ENCODE measurements around the gene DNM3. TPM values are rescaled to one million over a fixed set of nuclear protein-coding genes. Genes with fewer than 3 reads are reported as not detected.
A peak's percentile ranks its signal among the peaks of the same experiment; 100 is the strongest.
"Not testable (repeated sequence)": the region's sequence is repeated elsewhere in the genome, so short reads cannot be mapped to it uniquely, and the experiment has no call there.

The DNM3 gene
- total and polyA plus RNA-seq, 9 donors = 2.2 to 7.0 (median 3.9) TPM

DNA sequence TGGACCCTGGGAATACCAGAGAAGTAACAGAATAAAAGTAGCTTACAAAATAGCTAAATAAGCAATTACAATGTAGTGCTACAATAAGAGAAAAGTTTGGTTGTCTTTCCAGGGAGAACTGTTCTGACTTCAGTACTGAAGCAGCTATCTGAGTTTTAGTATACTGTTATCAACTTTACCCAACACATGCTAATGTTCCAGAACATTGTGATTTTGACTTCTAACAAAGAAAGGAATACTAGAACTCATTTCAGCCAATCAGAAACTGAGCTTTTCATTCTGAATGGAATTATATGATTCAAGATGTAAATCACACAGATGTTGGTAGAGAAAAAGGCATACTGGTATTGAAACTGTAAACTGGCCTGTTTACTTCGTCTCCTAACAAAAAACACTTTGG lies 579.1 kb downstream of the DNM3 start, which contains the start of gene C1orf105:
Gene C1orf105 (plus strand): TSS at position 301 of the 400 bp plus-strand sequence. CDS start 201 bp downstream, outside the sequence.
- no CpG with 5 or more reads among the region's 1 CpG for WGBS (ENCODE audit: insufficient coverage)
- peaks cover 5% of the 10 kb centered on the region for H3K4me1 ChIP-seq (ENCODE audit: control insufficient read depth, insufficient read depth, low read length)

DNA sequence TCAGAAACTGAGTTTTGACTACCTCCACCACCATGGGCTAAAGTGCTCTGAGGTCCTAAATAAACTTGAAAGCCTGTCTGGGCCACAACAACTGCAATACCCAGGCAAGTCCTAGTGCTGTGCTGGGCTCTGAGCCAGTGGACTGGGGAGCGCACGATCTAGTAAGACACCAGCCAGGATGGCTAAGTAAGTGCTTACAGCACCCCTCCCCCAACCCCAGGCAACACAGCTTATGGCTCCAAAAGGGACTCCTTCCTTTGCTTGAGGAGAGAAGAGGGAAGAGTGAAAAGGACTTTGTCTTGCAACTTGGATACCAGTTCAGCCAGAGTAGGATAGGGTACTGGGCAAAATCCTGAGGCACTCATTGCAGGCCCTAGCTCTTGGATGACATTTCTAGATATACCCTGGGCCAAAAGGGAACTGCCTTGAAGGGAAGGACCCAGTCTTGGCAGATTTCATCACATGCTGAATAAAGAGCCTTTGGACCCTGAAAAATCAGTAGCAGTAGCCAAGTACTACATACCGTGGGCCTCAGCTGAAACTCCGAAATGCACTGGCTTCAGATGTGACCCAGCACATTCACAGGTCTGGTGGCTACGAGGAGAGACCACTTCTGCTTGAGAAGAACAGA lies 580.8 kb downstream of the DNM3 start:
- DNase-seq = no peak
- peaks cover 5% of the 10 kb centered on the region for H3K4me1 ChIP-seq (ENCODE audit: control insufficient read depth, insufficient read depth, low read length)
- no peaks in the 10 kb centered on the region for H3K27me3 ChIP-seq (ENCODE audit: control insufficient read depth, insufficient read depth, low read length)
- no peaks in the 10 kb centered on the region for H3K9me3 ChIP-seq (replicated peaks; ENCODE audit: control insufficient read depth, low read depth, low read length)
- H3K36me3 ChIP-seq (ENCODE audit: control insufficient read depth, insufficient read depth, low read length) = no peaks in the 10 kb centered on the region
- no peak overlapping the region for H3K4me3 ChIP-seq (ENCODE audit: low read length)
- WGBS (ENCODE audit: insufficient coverage) = 86% methylated on average over 3 of the region's 5 CpGs
- H3K27ac ChIP-seq (ENCODE audit: low read length) = no peak overlapping the region

More for the DNA sequence above, 579.1 kb downstream of the DNM3 start, which contains the start of gene C1orf105:
- no peak within 1 kb of the TSS for H3K27ac ChIP-seq (ENCODE audit: low read length)
- H3K36me3 ChIP-seq (ENCODE audit: control insufficient read depth, insufficient read depth, low read length) = no peaks in the 10 kb centered on the region
- H3K27me3 ChIP-seq (ENCODE audit: control insufficient read depth, insufficient read depth, low read length) = no peaks in the 10 kb centered on the region
- no peak within 1 kb of the TSS for H3K4me3 ChIP-seq (ENCODE audit: low read length)
- DNase-seq = no peak
- H3K9me3 ChIP-seq (replicated peaks; ENCODE audit: control insufficient read depth, low read depth, low read length) = no peaks in the 10 kb centered on the region

DNA sequence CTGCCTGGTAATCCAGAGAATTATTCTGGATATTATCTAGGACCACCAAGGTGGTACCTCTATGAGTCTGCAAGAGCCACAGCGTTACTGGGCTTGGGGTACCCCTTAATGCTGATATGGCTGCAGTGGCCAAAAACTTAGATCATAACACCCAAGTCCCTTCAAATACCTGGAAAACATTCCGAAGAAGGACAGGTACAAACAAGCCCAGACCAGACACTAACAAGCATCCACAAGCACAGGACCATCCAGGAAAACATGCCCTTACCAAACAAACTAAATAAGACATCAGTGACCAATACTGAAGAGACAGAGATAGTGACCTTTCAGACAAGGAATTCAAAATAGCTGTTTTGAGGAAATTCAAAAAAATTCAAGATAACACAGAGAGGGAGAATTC lies 582.0 kb downstream of the DNM3 start:
- H3K27ac ChIP-seq (ENCODE audit: low read length) = no peak overlapping the region
- no peaks in the 10 kb centered on the region for H3K36me3 ChIP-seq (ENCODE audit: control insufficient read depth, insufficient read depth, low read length)
- WGBS (ENCODE audit: insufficient coverage) = 100% methylated on average over 1 of the region's 2 CpGs
- H3K27me3 ChIP-seq (ENCODE audit: control insufficient read depth, insufficient read depth, low read length) = no peaks in the 10 kb centered on the region
- peaks cover 5% of the 10 kb centered on the region for H3K4me1 ChIP-seq (ENCODE audit: control insufficient read depth, insufficient read depth, low read length)
- no peak for DNase-seq
- no peaks in the 10 kb centered on the region for H3K9me3 ChIP-seq (replicated peaks; ENCODE audit: control insufficient read depth, low read depth, low read length)
- H3K4me3 ChIP-seq (ENCODE audit: low read length) = no peak overlapping the region

DNA sequence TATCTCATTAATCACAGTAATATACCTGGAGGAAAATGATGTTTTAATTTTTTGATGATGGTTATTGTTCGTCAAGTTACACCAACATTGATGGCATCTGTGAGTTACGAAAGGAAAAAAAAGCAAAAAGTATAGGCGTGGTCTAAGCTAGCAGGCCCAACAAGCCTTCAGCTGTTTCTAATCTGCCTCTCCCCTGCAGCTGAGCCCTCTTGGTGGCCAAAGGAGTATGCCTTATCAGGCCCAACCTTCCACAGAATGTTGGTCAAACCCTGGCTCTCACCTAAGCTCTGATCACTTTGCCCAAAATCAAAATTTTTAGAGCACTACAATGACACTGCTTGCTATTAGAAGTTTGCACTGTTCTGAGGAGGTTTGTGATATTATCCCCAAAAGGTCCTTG lies 584.0 kb downstream of the DNM3 start:
- Histone ChIP-seq H3K27ac (ENCODE audit: low read length) (no peak overlapping the region), H3K27me3 (ENCODE audit: control insufficient read depth, insufficient read depth, low read length) (no peaks in the 10 kb centered on the region), H3K36me3 (ENCODE audit: control insufficient read depth, insufficient read depth, low read length) (no peaks in the 10 kb centered on the region), H3K4me3 (ENCODE audit: low read length) (no peak overlapping the region), H3K9me3 (replicated peaks; ENCODE audit: control insufficient read depth, low read depth, low read length) (no peaks in the 10 kb centered on the region), H3K4me1 (ENCODE audit: control insufficient read depth, insufficient read depth, low read length) (peaks cover 5% of the 10 kb centered on the region)
- DNase-seq = no peak
- WGBS (ENCODE audit: insufficient coverage) = 100% methylated on average over 3 of the region's 3 CpGs

DNA sequence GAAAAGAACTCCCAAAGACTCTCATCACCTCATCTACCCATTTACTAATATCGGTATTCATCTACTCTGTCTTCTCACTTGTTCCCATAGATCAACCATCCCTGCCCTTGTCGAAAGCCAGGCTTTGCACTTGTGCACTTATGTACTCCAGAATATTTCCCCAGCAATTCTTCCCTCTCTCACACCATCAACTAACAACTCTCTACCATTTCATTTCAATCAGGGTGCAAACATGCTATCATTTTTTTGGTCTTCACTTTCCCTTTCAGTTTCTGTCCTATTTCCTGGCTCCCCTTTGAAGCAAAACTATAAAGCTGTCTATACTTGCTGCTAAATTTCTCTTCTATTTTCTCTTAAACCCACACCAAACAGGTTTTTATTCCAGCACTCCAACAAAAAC lies 585.9 kb downstream of the DNM3 start:
- H3K4me3 ChIP-seq (ENCODE audit: low read length) = no peak overlapping the region
- peaks cover under 1% of the 10 kb centered on the region for H3K4me1 ChIP-seq (ENCODE audit: control insufficient read depth, insufficient read depth, low read length)
- no peaks in the 10 kb centered on the region for H3K36me3 ChIP-seq (ENCODE audit: control insufficient read depth, insufficient read depth, low read length)
- no peak overlapping the region for H3K27ac ChIP-seq (ENCODE audit: low read length)
- 78% methylated on average over 2 of the region's 2 CpGs for WGBS (ENCODE audit: insufficient coverage)
- no peaks in the 10 kb centered on the region for H3K9me3 ChIP-seq (replicated peaks; ENCODE audit: control insufficient read depth, low read depth, low read length)
- H3K27me3 ChIP-seq (ENCODE audit: control insufficient read depth, insufficient read depth, low read length) = no peaks in the 10 kb centered on the region
- DNase-seq = no peak

DNA sequence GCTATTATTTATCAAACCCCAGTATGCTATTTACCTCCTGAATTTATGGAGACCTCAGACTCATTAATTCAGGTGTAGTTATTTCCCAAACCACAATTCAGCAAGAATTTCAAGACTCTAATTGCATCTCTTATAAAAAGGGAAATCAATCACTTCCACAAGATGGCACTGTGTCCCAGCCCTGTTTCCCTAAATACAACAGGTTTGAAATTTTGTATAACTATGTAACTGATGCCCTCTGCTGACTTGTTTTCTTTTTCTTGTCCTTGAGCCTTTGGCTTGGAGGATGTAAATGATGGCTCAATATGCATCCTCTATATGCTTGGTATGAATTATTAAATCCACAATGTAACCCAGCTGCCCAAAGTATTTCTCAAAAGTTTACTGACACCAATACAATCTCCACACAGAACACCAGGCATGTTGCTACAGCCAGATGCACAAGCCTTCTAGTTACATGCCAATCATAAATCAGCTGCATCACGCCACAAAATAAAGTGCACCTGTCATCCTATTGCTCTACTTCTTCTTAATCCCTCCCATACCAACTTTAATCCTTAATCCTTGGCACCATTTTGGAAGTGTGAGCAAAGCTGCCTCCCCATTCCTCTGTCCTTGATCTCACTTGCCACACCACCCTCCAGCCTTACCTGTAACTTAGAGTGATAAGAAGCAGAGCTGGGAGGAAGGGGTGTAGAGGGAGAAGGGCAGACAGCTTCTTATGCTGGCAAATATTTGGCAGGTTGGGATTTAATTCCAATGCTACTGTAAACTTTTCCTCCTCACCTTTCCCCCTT lies 588.2 kb downstream of the DNM3 start:
- WGBS (ENCODE audit: insufficient coverage) = 71% methylated on average over 1 of the region's 1 CpG
- H3K27me3 ChIP-seq (ENCODE audit: control insufficient read depth, insufficient read depth, low read length) = no peaks in the 10 kb centered on the region
- H3K9me3 ChIP-seq (replicated peaks; ENCODE audit: control insufficient read depth, low read depth, low read length) = no peaks in the 10 kb centered on the region
- H3K4me3 ChIP-seq (ENCODE audit: low read length) = no peak overlapping the region
- H3K4me1 ChIP-seq (ENCODE audit: control insufficient read depth, insufficient read depth, low read length) = no peaks in the 10 kb centered on the region
- H3K27ac ChIP-seq (ENCODE audit: low read length) = no peak overlapping the region
- no peaks in the 10 kb centered on the region for H3K36me3 ChIP-seq (ENCODE audit: control insufficient read depth, insufficient read depth, low read length)
- peak; percentile 91 for DNase-seq

DNA sequence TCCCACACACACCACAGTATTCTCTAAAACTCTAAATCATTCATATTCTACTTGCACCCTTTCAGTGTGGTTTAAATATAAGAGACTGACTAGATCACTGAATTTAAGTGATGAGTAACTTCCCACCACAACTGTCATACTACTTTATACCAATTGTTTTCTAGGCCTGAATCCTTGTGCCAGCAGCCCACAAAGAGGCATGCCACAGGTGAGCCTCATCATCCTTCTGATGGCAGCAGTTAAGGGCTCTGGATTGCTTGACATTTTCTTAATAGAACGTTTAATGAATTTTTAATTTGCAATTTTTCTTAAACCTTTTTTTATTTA lies 588.8 kb downstream of the DNM3 start:
- Histone ChIP-seq H3K27me3 (ENCODE audit: control insufficient read depth, insufficient read depth, low read length) (no peaks in the 10 kb centered on the region), H3K4me1 (ENCODE audit: control insufficient read depth, insufficient read depth, low read length) (no peaks in the 10 kb centered on the region), H3K27ac (ENCODE audit: low read length) (no peak overlapping the region), H3K4me3 (ENCODE audit: low read length) (no peak overlapping the region), H3K36me3 (ENCODE audit: control insufficient read depth, insufficient read depth, low read length) (no peaks in the 10 kb centered on the region), H3K9me3 (replicated peaks; ENCODE audit: control insufficient read depth, low read depth, low read length) (no peaks in the 10 kb centered on the region)
- no peak for DNase-seq
- WGBS (ENCODE audit: insufficient coverage) = no CpG with 5 or more reads among the region's 1 CpG

DNA sequence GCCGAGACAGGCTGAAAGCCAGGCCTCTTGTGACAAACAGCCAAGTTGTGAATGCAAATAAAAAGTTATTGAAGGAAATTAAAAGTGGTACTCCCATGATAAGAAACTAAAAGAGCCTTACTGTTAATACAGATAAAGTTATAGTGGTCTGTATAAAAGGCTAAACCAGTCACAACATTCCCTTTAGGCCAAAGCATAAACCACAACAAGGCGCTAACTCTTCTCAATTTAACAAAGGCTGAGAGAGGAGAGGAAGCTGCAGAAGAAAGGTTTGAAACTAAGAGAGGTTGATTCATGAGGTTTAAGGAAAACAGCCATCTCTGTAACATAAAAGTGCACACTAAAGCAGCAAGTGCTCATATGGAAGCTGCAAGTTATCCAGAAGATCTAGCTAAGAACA lies 589.9 kb downstream of the DNM3 start:
- no CpG with 5 or more reads among the region's 2 CpGs for WGBS (ENCODE audit: insufficient coverage)
- Histone ChIP-seq H3K36me3 (ENCODE audit: control insufficient read depth, insufficient read depth, low read length) (no peaks in the 10 kb centered on the region), H3K4me1 (ENCODE audit: control insufficient read depth, insufficient read depth, low read length) (no peaks in the 10 kb centered on the region), H3K9me3 (replicated peaks; ENCODE audit: control insufficient read depth, low read depth, low read length) (no peaks in the 10 kb centered on the region), H3K27me3 (ENCODE audit: control insufficient read depth, insufficient read depth, low read length) (no peaks in the 10 kb centered on the region), H3K4me3 (ENCODE audit: low read length) (no peak overlapping the region), H3K27ac (ENCODE audit: low read length) (no peak overlapping the region)
- no peak for DNase-seq

DNA sequence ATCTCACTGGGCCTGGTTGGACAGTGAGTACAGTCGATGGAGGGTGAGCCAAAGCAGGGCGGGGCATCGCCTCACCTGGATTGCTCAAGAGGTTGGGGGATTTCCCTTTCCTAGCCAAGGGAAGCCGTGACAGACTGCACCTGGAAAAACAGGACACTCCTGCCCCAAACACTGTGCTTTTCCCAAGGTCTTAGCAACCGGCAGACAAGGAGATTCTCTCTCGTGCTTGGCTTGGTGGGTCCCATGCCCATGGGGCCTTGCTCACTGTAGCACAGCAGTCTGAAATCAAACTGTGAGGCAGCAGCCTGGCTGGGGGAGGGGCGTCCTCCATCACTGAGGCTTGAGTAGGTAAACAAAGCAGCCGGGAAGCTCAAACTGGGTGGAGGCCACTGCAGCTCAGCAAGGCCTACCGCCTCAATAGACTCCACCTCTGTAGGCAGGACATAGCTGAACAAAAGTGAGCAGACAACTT lies 590.5 kb downstream of the DNM3 start:
- H3K9me3 ChIP-seq (replicated peaks; ENCODE audit: control insufficient read depth, low read depth, low read length) = no peaks in the 10 kb centered on the region
- no peaks in the 10 kb centered on the region for H3K36me3 ChIP-seq (ENCODE audit: control insufficient read depth, insufficient read depth, low read length)
- H3K27me3 ChIP-seq (ENCODE audit: control insufficient read depth, insufficient read depth, low read length) = no peaks in the 10 kb centered on the region
- DNase-seq = no peak
- WGBS (ENCODE audit: insufficient coverage) = 70% methylated on average over 8 of the region's 9 CpGs
- H3K27ac ChIP-seq (ENCODE audit: low read length) = no peak overlapping the region
- H3K4me3 ChIP-seq (ENCODE audit: low read length) = no peak overlapping the region
- H3K4me1 ChIP-seq (ENCODE audit: control insufficient read depth, insufficient read depth, low read length) = no peaks in the 10 kb centered on the region

DNA sequence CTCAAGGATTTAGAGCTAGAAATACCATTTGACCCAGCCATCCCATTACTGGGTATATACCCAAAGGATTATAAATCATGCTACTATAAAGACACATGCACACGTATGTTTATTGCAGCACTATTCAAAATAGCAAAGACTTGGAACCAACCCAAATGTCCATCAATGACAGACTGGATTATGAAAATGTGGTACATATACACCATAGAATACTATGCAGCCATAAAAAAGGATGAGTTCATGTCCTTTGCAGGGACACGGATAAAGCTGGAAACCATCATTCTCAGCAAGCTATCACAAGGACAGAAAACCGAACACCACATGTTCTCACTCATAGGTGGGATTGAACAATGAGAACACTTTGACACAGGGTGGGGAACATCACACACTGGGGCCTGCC lies 595.9 kb downstream of the DNM3 start:
- H3K4me3 ChIP-seq (ENCODE audit: low read length); DNase-seq; H3K27ac ChIP-seq (ENCODE audit: low read length); H3K36me3 ChIP-seq (ENCODE audit: control insufficient read depth, insufficient read depth, low read length); H3K27me3 ChIP-seq (ENCODE audit: control insufficient read depth, insufficient read depth, low read length); H3K9me3 ChIP-seq (replicated peaks; ENCODE audit: control insufficient read depth, low read depth, low read length); H3K4me1 ChIP-seq (ENCODE audit: control insufficient read depth, insufficient read depth, low read length): not testable (repeated sequence)
- no CpG with 5 or more reads among the region's 3 CpGs for WGBS (ENCODE audit: insufficient coverage)

Measured in muscle of leg (tissue), 11 donors.